SW 1271 (cell line): ENCODE data around the gene NPB.

Experiments
- DNase-seq, 2 experiments: peaks; one replicate each; lab custom pipeline; 2025; lab: John Stamatoyannopoulos, UW

Gene NPB

DNA sequence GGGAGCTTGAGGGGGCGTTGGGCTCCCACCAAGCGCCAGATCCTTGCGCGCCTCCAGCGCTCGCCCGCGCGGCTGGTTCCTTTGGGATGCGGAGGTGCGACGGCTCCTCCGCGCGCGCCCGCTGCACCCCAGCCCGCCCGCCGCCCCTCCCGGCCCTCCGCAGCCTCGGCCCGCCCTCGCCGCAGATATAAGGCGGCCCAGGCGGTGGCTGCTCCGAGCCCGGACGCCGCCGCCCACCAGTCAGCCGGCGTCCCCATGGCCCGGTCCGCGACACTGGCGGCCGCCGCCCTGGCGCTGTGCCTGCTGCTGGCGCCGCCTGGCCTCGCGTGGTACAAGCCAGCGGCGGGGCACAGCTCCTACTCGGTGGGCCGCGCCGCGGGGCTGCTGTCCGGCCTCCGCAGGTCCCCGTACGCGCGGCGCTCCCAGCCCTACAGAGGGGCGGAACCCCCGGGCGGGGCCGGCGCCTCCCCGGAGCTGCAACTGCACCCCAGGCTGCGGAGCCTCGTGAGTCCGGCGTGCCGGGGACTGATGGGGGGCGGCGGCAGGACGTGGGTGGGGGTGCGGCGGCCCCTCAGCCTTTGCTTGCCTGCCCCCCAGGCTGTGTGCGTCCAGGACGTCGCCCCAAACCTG lies at the start of gene NPB:
Gene NPB, plus strand, starts transcription at position 216 of the 630 bp plus-strand sequence. Its CDS starts 40 bp downstream, at position 256.
- no peak for DNase-seq

DNA sequence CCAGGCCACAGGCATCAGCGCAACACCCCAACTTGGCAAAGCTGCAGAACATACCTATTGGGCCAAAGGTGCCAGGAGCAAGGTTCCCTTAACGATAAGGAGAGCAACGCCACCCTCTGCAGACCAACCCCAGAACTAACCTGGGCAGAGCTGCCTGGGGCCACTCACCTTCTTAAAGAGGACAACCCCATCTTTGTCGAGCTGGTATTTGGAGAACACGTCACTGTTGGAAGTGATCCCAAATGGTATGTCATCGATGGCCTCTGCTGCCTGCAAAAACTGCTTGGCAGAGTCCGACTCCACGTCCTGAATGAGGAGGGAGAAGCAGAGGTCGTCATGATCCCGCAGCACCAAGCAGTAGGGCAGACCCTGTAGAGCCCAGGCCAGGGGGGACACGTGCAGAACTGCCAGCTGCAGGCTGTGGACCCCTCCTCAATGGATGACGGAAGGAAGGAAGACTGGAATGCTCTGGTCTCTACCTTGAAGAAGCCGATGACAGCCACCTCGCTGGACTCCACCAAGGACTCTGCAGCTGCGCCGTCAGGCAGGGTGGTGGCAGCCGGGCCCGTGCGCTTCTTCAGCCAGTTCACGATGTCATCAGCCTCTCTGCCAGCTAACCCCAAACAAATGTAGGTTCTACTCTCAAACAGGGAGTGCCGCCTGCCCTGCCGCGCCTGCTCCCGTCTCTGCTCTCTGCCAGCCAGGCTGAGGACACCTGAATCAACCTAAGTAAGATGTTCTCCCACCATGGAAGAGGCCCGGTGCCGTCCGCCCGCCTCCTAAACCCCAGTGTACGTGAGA lies 46.9 kb upstream of the NPB start:
- DNase-seq, result no peak

DNA sequence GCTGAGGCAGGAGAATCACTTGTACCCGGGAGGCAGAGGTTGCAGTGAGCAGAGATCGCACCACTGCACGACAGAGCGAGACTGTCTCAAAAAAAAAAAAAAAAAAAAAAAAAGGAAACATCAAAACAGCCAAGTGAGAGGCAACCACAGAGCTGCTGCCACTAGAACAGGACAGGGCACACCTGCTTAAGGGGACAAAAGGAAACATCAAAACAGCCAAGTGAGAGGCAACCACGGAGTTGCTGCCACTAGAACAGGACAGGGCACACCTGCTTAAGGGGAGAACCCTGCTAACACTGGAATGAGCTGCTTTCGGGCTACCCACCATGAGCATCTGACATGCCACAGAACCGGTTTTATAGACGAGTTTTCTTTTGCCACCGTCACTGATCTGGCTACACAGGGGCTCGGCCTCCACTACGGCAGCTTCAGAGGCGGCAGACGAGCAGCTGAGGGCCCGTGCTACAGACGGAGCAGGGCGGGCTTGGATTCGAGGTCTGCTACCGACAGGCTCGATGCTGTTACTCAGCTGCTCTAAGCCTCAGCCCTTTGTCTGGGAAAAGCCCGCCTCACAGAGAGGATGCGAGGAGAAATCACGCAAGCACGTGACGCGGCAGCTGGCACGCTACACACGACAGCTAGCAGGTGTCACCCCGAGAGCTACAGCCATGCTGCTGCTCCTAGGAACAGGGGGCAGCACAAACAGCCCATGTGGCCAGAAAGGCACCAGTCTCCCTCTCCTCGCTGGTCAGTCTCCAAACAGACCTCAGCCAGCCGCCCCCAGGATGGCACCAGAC lies 43.7 kb upstream of the NPB start:
- DNase-seq, result no peak

- DNase-seq, result no peak
These were observed 42.8 kb upstream of the NPB start for GRCh38 chr17:81858967-81859905.

GRCh38 chr17:81859906-81860755 lies 41.9 kb upstream of the NPB start, which contains the start of gene P4HB:
P4HB (minus strand) TSS chr17:81860535; CDS start chr17:81860471, 64 bp downstream.
- DNase-seq, result no peak

GRCh38 chr17:81860756-81861568 lies 41.1 kb upstream of the NPB start:
- DNase-seq, result peak; percentile 100

DNA sequence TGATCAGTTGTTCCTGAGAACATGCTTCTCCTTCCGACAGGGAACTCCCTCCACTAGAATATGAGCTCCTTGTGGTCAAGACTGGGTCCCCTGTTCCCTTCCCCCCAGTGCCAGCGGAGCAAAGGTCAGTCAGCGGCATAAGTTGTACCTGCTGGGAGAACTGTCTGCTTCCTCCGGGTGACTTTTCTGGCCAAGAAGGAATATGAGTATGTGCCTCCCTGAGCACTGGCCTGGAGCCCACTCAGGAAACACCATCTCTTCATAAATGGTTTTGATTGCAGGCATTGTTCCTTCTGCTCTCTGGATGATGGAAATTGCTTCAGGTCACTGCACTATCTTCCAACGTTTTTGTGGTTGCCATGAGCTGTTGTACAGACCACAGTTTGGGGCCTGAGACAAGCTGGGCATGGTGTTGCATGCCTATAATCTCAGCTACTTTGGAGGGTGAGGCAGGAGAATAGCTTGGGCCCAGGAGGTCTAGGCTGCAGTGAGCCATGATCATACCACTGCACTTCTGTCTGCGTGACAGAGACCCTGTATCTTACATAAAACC lies 38.8 kb upstream of the NPB start:
- DNase-seq, result no peak

DNA sequence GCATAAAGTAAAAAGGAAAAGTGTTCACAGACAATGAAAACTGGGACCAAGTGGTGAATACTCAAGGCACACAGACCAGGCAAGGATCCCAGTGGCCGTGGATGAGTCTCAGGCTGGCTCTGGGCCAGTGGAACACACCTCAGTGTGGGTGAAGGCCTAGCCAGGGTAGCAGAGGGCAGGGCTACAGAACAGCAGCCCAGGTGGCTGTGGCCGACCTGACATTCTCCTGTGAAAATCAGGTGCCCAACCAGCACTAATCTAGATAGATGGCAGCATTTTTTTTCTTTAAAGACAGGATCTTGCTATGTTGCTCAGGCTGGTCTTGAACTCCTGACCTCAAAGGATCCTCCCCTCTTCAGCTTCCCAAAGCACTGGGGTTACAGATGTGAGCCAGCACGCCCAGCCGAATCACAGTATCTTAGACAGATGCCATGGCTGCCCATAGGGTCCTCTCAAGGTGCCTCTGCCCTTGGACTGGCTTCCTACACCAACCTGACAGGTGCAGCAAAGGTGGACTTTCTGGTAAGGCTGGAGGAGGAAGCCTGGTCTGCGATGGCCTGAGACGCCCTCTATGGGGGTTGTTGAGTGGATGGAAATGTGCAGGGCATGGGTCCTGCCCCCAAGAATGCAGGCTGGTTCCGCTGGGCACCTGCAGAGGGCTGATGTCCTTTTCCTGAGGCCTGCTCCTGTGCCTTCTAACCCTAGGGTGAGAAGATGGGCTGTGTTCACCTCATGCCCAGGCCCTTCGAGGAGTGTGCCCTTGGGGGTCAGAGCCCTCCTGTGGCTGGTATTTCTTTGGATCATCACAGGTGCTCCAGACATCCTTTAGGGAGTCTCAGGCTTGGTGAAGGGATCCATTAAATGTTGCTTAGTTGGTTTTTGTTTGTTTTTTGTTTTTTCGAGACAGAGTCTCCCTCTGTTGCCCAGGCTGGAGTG lies 37.9 kb upstream of the NPB start:
- DNase-seq, result no peak

DNA sequence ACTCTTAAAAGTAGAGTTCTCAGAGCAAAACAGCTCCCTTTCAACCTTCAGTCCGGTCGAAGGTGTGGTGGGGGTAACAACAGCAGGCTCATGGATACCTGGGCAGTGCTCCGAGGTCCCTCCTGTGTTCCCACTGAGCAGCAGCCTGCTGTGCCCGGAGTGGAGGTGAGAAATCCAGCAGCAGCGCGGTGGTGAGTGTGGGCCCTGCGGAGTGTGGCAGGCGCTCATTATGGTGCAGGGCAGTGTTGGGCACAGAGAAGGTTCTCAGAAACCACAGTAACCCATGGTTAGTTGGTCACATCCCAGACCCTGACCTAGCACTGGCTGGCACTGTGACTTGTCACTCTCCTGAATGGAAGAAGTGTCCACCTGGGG lies 36.7 kb upstream of the NPB start:
- no peak for DNase-seq

DNA sequence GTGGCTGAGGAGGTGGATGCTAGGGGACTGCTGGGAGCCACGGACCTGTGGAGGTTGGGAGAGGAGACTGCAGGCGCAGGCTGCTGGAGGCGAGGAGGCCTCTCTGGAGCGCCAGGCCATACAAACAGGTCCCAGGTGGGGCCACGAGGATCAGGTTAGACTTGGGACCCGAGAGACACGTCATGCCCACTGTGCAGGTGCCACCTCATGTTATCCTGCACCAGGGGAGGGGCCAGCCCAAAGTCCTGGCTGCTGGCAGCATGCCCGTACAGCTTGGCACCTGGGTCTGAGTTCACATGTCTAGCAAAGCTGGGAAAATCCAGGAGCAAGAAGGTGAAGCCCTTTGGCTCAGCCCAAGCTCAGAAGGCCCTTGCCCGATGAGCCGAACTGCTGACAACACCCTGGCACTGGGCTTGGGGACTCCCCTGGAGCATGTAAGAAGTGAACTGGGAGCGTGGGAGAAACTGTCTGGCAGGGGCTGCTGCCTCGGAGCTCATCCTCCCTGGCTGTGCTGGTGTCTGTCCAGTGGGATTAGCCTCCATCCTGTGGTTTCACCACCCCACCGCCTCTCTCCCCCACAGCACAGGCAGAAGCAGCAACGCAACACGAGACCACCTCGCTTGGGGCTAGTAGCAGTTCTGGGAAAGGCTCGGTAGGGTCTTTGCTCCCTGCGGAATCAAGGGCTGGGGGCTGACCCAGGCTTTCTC lies 36.2 kb upstream of the NPB start:
- no peak for DNase-seq

GRCh38 chr17:81866440-81867169 lies 35.4 kb upstream of the NPB start:
- DNase-seq, result no peak

GRCh38 chr17:81867170-81867990 lies 34.7 kb upstream of the NPB start:
- DNase-seq, result peak; percentile 47 to 52

GRCh38 chr17:81867991-81868673 lies 33.9 kb upstream of the NPB start:
- no peak for DNase-seq

- DNase-seq, result peak; percentile 79 to 82
These were observed 33.3 kb upstream of the NPB start for GRCh38 chr17:81868674-81869220.
